Ovary (tissue), 3 donors: ENCODE measurements around the gene NFE2L1.

Experiments used
- CTCF ChIP-seq, 3 donors: fragments of 450-650 bp in 2 of 3; fragments of 200-600 bp in 1 of 3; IDR thresholded peaks; one replicate each; pipeline versions ENCODE4 v1.5.1 to v1.8.0; 2016 to 2022; ENCODE audit warnings: antibody characterized with exemption in 3 of 3, mild to moderate bottlenecking in 1 of 3
- EP300 ChIP-seq: sonication (generic); formaldehyde crosslinking; IDR thresholded peaks from one replicate; pipeline ENCODE4 v1.6.1; 2017; ENCODE audit warnings: antibody characterized with exemption
- POLR2A ChIP-seq: fragments of 450-650 bp; IDR thresholded peaks from one replicate; pipeline ENCODE4 v1.6.1; 2017; ENCODE audit warnings: antibody characterized with exemption, mild to moderate bottlenecking, moderate library complexity
- donor health status: DM: no; HTN: no; CAD: no.

DNA sequence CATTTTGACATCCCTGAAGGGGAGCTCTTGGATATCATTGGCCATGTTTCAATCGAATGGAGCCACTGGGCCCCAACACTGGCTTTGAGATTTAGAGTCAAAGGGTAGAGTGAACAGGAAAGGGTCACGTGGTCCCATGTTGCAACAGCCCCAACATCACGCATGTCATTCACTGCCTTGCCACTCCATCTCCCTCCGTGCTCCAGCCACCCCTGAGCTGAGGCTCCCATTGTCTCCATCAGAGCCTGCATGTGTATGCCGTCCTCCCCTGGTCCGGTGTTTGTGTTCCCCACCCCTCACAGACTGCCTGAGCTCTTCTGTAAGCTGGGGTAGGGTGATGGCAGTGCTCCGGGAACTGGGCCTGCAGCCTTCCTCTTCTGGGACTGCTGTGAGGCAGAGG lies 12.1 kb downstream of the NFE2L1 start:
- TF ChIP-seq CTCF (IDR thresholded peaks at IDR 0.05): no peak
- TF ChIP-seq POLR2A: no peak
- TF ChIP-seq EP300: no peak
